GM10248 (cell line): ENCODE data around the gene CRB2.

Experiments
- CTCF ChIA-PET: fragments of 300-600 bp; sonication (Branson Sonifier 250); formaldehyde crosslinking; extraction: SDS; loops from one replicate; lab custom pipeline; 2021; ENCODE audit warnings: antibody characterized with exemption; lab: Yijun Ruan, JAX
- POLR2A ChIA-PET: fragments of 350-650 bp; sonication (Branson Sonifier 250); formaldehyde crosslinking; extraction: SDS; loops from one replicate; lab custom pipeline; 2020; ENCODE audit warnings: antibody characterized with exemption; lab: Yijun Ruan, JAX
- DNase-seq: peaks from one replicate; pipeline ENCODE4 v3.0.0; 2012; ENCODE audit errors: extremely low spot score
- TF ChIP-seq, protein P1 (sequence below): IDR thresholded peaks from 2 replicates; pipeline ENCODE4 v1.5.1; 2012; ENCODE audit warnings: mild to moderate bottlenecking, low read depth; ENCODE audit errors: extremely low read depth, missing control alignments, control extremely low read depth

The CRB2 gene

DNA sequence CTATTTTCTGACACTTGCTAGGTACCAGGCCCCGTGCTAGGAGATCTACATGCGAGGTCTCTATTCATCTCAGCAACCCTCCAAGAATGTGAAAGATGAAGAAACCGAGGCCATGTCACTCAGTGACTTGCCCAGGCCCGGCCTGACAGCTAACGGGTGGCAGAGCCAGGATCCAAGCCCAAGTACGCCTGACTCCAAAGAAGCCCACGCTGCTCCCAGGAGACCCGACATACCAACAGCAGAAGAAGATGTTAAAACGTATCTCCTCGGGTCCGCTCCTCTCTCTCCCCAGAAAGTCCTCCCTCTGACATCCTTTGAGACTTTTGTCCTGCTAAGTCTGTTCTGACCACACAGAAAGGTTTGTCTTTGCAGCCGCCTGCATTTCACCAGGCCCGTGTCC, 65.2 kb downstream of the CRB2 start:
- POLR2A ChIA-PET = no interaction called here
- DNase-seq = no peak
- TF ChIP-seq, protein P1, sequence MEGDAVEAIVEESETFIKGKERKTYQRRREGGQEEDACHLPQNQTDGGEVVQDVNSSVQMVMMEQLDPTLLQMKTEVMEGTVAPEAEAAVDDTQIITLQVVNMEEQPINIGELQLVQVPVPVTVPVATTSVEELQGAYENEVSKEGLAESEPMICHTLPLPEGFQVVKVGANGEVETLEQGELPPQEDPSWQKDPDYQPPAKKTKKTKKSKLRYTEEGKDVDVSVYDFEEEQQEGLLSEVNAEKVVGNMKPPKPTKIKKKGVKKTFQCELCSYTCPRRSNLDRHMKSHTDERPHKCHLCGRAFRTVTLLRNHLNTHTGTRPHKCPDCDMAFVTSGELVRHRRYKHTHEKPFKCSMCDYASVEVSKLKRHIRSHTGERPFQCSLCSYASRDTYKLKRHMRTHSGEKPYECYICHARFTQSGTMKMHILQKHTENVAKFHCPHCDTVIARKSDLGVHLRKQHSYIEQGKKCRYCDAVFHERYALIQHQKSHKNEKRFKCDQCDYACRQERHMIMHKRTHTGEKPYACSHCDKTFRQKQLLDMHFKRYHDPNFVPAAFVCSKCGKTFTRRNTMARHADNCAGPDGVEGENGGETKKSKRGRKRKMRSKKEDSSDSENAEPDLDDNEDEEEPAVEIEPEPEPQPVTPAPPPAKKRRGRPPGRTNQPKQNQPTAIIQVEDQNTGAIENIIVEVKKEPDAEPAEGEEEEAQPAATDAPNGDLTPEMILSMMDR = no peak
- CTCF ChIA-PET = no interaction called here

DNA sequence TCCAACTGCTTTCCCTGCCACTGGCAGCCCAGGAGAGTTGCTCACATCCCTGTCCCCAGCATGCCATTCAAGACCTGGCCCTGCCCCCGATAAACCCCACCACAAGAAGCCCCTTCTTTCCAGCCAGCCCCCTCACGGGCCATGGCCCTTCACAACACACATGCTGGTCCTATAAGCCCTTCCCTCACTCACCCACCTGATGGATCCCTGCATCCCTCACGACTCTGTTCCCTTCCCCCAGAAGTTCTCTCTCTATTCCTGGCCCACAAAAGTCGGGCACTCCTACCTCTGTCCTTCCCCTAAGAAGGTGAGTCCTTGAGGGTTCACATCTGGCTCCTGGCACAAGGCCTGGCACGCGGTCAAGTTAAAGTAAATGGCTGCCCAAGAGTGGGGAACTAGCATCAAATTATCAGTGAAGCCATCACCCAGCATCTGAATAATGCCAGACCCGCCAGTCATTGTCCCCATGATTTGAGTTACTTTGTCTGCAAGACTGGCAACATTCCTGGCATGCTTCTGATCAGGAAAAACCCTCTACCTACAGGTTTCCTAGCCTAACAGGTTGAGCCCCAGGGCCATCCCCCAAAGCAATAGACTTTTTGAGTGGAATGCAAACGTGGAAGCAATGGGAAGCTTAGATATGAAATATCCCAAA, 65.9 kb downstream of the CRB2 start:
- CTCF ChIA-PET = no interaction called here
- POLR2A ChIA-PET = no interaction called here
- TF ChIP-seq, protein P1 = no peak
- no peak for DNase-seq

DNA sequence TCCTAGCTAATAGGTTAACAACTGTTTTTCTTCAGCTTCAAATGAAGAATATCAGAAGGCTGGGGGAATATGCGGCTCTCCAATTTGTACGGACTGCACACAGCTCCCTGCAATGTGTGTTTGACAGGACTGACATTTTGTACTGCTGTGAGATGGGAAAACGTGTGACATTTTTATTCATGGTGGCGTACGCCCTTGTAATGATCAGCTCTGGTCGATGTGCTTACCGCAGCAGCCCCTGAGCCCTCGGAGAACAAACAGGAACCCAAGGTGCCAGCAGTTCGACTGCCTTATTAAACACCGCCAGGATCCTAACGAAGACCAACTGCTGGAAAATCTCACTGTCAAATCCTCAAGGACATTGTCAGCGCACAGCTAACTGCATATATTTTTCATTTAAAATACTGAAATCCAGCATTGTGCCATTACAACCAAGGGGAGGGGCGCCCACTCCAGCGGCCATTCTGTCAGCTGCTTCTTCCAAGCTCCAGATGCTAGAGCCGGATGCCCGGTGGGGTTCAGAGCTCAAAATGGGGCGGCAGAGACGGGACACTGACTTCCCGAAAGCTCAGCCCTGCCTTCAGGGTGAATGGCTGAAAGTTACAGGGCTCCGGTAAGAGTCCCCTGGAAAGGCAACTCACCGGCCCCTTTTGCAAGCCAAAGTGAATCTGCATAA, 66.8 kb downstream of the CRB2 start:
- DNase-seq = no peak
- POLR2A ChIA-PET = no interaction called here
- TF ChIP-seq, protein P1 = no peak
- CTCF ChIA-PET = no interaction called here

DNA sequence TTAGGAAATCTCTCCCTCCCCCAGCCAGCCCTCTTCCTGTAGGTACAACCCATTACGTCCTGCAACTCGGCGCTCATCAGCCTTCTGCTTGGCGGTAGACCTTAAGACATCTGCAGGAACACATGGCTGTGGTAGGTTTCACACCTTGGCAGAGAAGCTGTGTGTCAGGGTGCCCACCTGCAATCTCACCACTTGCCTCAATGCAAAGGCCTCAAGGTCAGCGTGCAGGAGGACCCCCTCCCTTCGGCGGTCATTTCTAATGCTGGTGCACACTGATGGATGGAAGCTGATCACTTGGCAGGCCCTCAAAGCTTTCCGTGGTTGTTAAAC, 67.3 kb downstream of the CRB2 start:
- DNase-seq = no peak
- TF ChIP-seq, protein P1 = no peak
- POLR2A ChIA-PET = no interaction called here
- CTCF ChIA-PET = no interaction called here

DNA sequence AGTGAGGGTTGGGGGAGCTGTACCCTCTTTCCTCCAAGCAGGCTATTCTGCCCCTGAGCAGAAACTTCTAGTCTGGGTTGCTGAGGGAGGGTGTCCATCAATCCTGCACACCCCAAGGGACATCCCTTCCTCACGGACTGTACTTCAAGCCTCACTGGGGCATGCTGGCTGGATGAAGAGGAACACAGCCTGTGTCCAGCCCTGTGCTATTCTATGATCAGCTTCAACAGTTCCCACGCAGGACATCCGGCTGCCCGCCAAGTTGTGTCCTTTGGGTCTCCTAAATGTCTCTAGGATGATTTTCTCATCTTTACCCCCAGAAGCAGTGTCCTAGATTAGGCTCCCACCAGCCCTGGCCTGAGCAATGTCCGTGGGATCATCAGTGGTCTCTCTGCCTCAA, 68.1 kb downstream of the CRB2 start:
- TF ChIP-seq, protein P1 = no peak
- DNase-seq = no peak
- POLR2A ChIA-PET = no interaction called here
- CTCF ChIA-PET = no interaction called here

DNA sequence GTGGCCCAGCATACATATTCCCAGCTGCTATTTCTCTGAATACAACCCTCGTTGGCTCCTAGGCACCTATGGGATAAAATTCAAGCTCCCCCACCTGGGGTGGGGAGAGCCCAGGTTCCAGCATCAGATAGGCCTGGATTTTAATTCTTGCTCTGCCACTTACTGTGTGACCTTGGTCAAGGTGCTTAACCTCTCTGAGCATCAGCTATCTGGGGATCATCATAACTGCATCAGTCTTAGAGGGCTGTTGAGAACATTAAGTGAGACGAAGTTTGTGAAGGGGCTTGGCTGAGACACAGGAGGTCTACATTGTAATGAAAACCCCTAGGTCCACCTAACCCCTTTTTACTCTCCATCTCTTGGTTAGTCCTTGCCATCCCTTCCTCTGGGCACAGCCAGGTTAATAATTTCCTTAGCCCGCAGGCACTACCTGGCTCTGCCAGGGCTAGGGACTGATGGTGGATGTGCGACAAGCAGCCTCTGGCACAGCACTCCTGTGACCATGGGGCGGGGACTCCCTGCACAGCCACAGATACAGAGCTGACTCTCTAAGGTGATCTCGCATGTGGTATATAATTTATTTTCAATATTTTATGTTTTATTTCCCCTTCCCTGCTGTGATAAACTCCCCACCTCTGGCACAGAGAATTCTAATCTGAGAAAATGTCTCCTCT, 68.7 kb downstream of the CRB2 start:
- CTCF ChIA-PET = no interaction called here
- no peak for DNase-seq
- TF ChIP-seq, protein P1 = no peak
- POLR2A ChIA-PET = interaction anchor here (0.5 kb wide), 1 partner anchor 215 kb away, joined by 3 read pairs; no protein-coding TSS in a partner anchor
